Activated T-helper 9 cell treated with anti-CD3 and anti-CD28 coated beads, Interleukin-2, amount 50 U/mL, for 16 hours (primary cell): ENCODE data around the gene GRM4.
"Not testable (repeated sequence)": the region's sequence is repeated elsewhere in the genome, so short reads cannot be mapped to it uniquely, and the experiment has no call there.

ENCODE experiments used
- DNase-seq: peaks from one replicate; pipeline ENCODE4 v3.0.0-alpha.2; 2020; ENCODE audit warnings: low read depth

The GRM4 gene

GRCh38 chr6:34022250-34022872, 123.5 kb downstream of the GRM4 start:
- no peak for DNase-seq

GRCh38 chr6:34021554-34022190, 124.2 kb downstream of the GRM4 start:
- DNase-seq, result no peak

- no peak for DNase-seq
These were observed 124.9 kb downstream of the GRM4 start for GRCh38 chr6:34020807-34021553.

- no peak for DNase-seq
These were observed 125.6 kb downstream of the GRM4 start for GRCh38 chr6:34020278-34020677.

GRCh38 chr6:34018961-34019606, 126.8 kb downstream of the GRM4 start:
- no peak for DNase-seq

- DNase-seq, result no peak
These were observed 127.9 kb downstream of the GRM4 start for GRCh38 chr6:34018026-34018425.

- no peak for DNase-seq
These were observed 128.6 kb downstream of the GRM4 start for GRCh38 chr6:34017106-34017805.

GRCh38 chr6:34016573-34016972, 129.3 kb downstream of the GRM4 start:
- not testable (repeated sequence) for DNase-seq

- no peak for DNase-seq
These were observed 130.3 kb downstream of the GRM4 start for GRCh38 chr6:34015586-34015985.

GRCh38 chr6:34011264-34011663, 134.6 kb downstream of the GRM4 start:
- DNase-seq, result no peak

- DNase-seq, result no peak
These were observed 139.9 kb downstream of the GRM4 start for GRCh38 chr6:34005901-34006531.

- no peak for DNase-seq
These were observed 141.2 kb downstream of the GRM4 start for GRCh38 chr6:34004706-34005105.

- DNase-seq, result no peak
These were observed 141.9 kb downstream of the GRM4 start for GRCh38 chr6:34003962-34004361.

- DNase-seq, result no peak
These were observed 143.9 kb downstream of the GRM4 start for GRCh38 chr6:34001706-34002621.

GRCh38 chr6:34000281-34000680, 145.6 kb downstream of the GRM4 start:
- no peak for DNase-seq

GRCh38 chr6:33999567-33999966, 146.3 kb downstream of the GRM4 start:
- DNase-seq, result no peak

- no peak for DNase-seq
These were observed 147.2 kb downstream of the GRM4 start for GRCh38 chr6:33998660-33999059.

- no peak for DNase-seq
These were observed 148.6 kb downstream of the GRM4 start for GRCh38 chr6:33997265-33997664.

GRCh38 chr6:33996120-33996475, 149.8 kb downstream of the GRM4 start:
- no peak for DNase-seq

GRCh38 chr6:33995309-33996119, 150.4 kb downstream of the GRM4 start:
- no peak for DNase-seq
